PFSK-1 (cell line): ENCODE data around the gene WFDC1.

ENCODE experiments used
- FOXP2 ChIP-seq: optimal IDR thresholded peaks from 2 replicates; pipeline ENCODE3; 2011; ENCODE audit warnings: borderline replicate concordance, control low read depth, inconsistent platforms; ENCODE audit not compliant: insufficient read depth; ENCODE audit errors: extremely low read length, extremely low read depth
- POLR2AphosphoS5 ChIP-seq: IDR thresholded peaks from 2 replicates; pipeline ENCODE4 v1.6.1; 2012; ENCODE audit warnings: low read depth, mild to moderate bottlenecking, control low read depth, low read length, moderate library complexity
- SIN3A ChIP-seq: IDR thresholded peaks from 2 replicates; pipeline ENCODE4 v1.6.1; 2012; ENCODE audit warnings: mild to moderate bottlenecking, low read length, moderate library complexity, borderline replicate concordance; ENCODE audit not compliant: insufficient read depth
- TAF1 ChIP-seq: IDR thresholded peaks from 2 replicates; pipeline ENCODE4 v1.6.1; 2012; ENCODE audit warnings: low read length, control low read depth, borderline replicate concordance; ENCODE audit not compliant: insufficient read depth
- TF ChIP-seq, protein P1 (sequence below), 2 experiments: IDR thresholded peaks; 2 replicates each; pipeline versions ENCODE4 v1.6.1 to v1.8.0; 2011 to 2012; ENCODE audit warnings: low read depth in 2 of 2, low read length in 2 of 2, control low read depth in 1 of 2, inconsistent platforms in 1 of 2, mild to moderate bottlenecking in 1 of 2, moderate library complexity in 1 of 2; ENCODE audit not compliant: insufficient read depth in 1 of 2

WFDC1 gene

DNA sequence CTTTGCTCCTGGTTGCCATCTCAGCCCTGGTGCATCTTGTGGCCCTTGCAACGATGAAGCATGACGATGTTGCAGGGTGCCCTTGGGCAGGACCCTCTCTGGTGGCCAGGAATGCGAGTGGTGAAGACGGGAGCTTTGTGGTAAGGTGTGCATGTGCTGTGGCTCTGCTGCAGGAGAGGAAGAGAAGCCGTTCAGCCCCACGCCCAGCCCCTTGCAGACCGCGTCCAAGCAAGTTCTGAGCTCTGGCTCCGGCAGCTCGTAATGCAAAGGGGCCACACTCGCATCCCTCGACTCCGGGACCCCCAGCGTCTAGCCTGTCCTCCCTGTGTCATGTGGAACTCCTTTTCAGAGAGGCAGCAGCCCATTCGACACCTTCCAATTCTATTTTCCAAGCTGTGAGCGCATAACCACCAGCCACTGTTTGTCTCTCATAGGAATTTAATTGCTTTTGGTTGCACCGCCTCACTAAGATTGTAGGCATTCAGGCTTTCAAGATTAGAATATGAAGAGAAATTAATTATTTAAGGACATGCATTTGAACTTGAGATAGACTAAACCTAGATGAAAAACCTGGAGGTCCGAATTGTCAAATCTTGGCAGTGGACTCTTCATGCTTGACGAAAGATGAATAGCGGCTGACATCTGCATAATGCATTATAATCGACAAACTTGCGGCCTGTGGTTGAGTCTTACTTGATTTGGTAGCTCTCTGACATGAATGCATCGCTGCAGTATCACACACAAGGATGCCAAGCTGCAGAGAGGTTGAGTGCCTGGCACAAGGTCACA lies 33.7 kb upstream of the WFDC1 start:
- TF ChIP-seq TAF1, result no peak

- TF ChIP-seq FOXP2 (no peak), TAF1 (no peak), POLR2AphosphoS5 (no peak), SIN3A (no peak)
- TF ChIP-seq, protein P1, sequence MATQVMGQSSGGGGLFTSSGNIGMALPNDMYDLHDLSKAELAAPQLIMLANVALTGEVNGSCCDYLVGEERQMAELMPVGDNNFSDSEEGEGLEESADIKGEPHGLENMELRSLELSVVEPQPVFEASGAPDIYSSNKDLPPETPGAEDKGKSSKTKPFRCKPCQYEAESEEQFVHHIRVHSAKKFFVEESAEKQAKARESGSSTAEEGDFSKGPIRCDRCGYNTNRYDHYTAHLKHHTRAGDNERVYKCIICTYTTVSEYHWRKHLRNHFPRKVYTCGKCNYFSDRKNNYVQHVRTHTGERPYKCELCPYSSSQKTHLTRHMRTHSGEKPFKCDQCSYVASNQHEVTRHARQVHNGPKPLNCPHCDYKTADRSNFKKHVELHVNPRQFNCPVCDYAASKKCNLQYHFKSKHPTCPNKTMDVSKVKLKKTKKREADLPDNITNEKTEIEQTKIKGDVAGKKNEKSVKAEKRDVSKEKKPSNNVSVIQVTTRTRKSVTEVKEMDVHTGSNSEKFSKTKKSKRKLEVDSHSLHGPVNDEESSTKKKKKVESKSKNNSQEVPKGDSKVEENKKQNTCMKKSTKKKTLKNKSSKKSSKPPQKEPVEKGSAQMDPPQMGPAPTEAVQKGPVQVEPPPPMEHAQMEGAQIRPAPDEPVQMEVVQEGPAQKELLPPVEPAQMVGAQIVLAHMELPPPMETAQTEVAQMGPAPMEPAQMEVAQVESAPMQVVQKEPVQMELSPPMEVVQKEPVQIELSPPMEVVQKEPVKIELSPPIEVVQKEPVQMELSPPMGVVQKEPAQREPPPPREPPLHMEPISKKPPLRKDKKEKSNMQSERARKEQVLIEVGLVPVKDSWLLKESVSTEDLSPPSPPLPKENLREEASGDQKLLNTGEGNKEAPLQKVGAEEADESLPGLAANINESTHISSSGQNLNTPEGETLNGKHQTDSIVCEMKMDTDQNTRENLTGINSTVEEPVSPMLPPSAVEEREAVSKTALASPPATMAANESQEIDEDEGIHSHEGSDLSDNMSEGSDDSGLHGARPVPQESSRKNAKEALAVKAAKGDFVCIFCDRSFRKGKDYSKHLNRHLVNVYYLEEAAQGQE (IDR thresholded peaks at IDR 0.05; ENCODE audit: insufficient read depth in 1 of 2, low read depth in 2 of 2, low read length in 2 of 2), result no peak
Measured at GRCh38 chr16:84262031-84262430, 32.6 kb upstream of the WFDC1 start.

GRCh38 chr16:84262939-84263338 lies 31.7 kb upstream of the WFDC1 start:
- no peak for TF ChIP-seq SIN3A
- TF ChIP-seq TAF1, result no peak
- TF ChIP-seq FOXP2, result no peak

DNA sequence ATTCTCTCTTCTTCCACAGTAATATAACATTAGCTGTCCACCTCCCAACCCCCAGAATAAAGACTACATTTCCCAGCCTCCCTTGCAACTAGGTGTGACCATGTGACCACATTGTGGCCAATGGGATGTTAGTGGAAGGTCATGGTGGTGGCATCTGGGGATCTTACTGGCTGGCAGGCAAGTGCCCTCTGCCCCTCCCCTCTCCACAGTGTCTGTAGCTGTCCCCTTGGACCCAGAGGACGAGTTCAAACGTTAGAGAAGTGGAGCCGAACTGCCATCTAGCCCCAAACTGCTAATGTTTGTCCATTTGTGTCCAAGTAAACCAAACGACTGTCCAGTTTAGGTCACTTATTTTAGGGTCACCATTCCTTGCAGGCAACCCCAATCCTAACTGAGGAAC lies 28.2 kb upstream of the WFDC1 start:
- TF ChIP-seq, protein P1 (IDR thresholded peaks at IDR 0.05; ENCODE audit: insufficient read depth in 1 of 2, low read depth in 2 of 2, low read length in 2 of 2), result no peak
- TF ChIP-seq SIN3A, result no peak
- no peak for TF ChIP-seq TAF1
- TF ChIP-seq POLR2AphosphoS5, result no peak
- TF ChIP-seq FOXP2, result no peak

GRCh38 chr16:84267380-84267779 lies 27.3 kb upstream of the WFDC1 start:
- TF ChIP-seq SIN3A (no peak), POLR2AphosphoS5 (no peak), TAF1 (no peak), FOXP2 (no peak)
- TF ChIP-seq, protein P1 (IDR thresholded peaks at IDR 0.05; ENCODE audit: insufficient read depth in 1 of 2, low read depth in 2 of 2, low read length in 2 of 2), result no peak

- TF ChIP-seq FOXP2 (no peak), POLR2AphosphoS5 (no peak)
- TF ChIP-seq, protein P1 (IDR thresholded peaks at IDR 0.05; ENCODE audit: insufficient read depth in 1 of 2, low read depth in 2 of 2, low read length in 2 of 2), result no peak
Measured at GRCh38 chr16:84268291-84269040, 26.2 kb upstream of the WFDC1 start.
